Fibroblast of pulmonary artery (primary cell): ENCODE results near the gene ADAM29.

Experiments used
- DNase-seq: peaks from one replicate; pipeline ENCODE4 v3.0.0-alpha.2; 2010; ENCODE audit warnings: low read depth
- H3K4me3 ChIP-seq: replicated peaks from 2 replicates; pipeline ENCODE4 v1.5.1; 2011; ENCODE audit warnings: low read depth, mild to moderate bottlenecking, control low read depth, low read length, moderate library complexity
- CTCF ChIP-seq: IDR thresholded peaks from 2 replicates; pipeline ENCODE4 v1.5.1; 2011; ENCODE audit warnings: mild to moderate bottlenecking, control low read depth, low read length, inconsistent platforms; ENCODE audit errors: missing control alignments

The ADAM29 gene

GRCh38 chr4:174928174-174928573 is 10.0 kb downstream of the ADAM29 start:
- no peak for TF ChIP-seq CTCF
- DNase-seq, result no peak
- H3K4me3 ChIP-seq, result no peak overlapping the region

GRCh38 chr4:174928575-174929253 is 10.6 kb downstream of the ADAM29 start:
- H3K4me3 ChIP-seq, result no peak overlapping the region
- no peak for DNase-seq
- TF ChIP-seq CTCF, result no peak

- no peak for TF ChIP-seq CTCF
- no peak overlapping the region for H3K4me3 ChIP-seq
- DNase-seq, result no peak
Measured at GRCh38 chr4:174929346-174929745, 11.2 kb downstream of the ADAM29 start.

- H3K4me3 ChIP-seq, result no peak overlapping the region
- no peak for DNase-seq
- no peak for TF ChIP-seq CTCF
Measured at GRCh38 chr4:174930895-174931294, 12.7 kb downstream of the ADAM29 start.

DNA sequence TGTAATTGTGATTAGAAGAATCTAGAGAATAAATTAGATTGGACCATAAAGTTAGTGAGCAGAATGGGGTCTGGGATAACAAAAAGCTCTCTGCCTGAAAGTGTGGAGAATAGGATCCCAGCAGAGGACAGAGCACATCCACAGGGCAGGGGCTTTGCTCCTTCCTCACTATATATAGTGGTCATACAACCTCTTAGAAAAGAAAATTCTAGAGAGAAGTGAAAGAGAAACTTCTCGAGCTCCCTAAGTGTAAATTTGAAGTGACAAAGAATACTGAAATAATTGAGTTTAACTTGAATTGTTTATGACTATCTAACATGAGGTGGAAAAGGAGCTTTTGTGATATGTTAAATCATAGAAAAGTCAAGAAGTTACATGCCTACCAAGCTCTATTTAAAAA is 14.9 kb downstream of the ADAM29 start:
- no peak overlapping the region for H3K4me3 ChIP-seq
- DNase-seq, result no peak
- TF ChIP-seq CTCF, result no peak

DNA sequence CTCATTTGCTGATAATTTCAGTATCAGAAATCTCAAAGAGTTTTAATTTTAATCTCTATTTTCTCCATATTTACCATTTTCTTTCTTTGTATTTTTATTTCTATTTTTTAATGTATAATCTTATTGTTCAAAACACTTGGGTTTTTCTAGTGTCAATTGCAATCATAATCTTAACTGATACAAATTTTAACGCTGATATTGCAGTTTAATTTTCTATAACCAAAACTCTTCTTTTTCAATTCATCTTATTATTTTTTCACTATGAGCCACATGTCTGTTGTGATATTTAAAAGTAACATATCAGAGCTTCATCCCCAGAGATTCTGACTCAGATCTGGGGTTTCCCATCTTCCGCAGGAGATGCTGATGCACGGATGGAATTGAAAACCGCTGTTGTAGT is 16.2 kb downstream of the ADAM29 start:
- no peak for DNase-seq
- no peak for TF ChIP-seq CTCF
- no peak overlapping the region for H3K4me3 ChIP-seq

DNA sequence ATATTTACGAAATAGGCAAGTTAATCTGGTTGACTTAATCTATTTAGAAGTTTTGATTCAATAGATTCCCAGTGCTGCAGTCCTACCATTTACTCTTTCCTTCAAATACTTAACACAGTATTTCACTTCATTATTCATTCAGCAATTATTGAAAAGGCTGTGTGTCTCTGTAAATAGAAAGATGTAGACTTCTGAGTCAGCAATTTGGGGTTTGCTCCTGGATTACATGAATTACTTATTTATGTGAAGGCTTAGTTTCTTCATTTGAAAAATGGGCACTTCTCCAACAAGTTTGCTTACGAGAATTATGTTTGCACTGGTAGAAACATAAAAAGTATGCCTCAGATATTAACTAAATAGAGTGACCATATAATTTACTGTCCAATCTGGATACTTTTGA is 17.4 kb downstream of the ADAM29 start:
- TF ChIP-seq CTCF, result no peak
- no peak overlapping the region for H3K4me3 ChIP-seq
- no peak for DNase-seq
